OCI-LY3 (cell line): ENCODE data around the gene SLFN12.
A peak's percentile ranks its signal among the peaks of the same experiment; 100 is the strongest.
"Not testable (repeated sequence)": the region's sequence is repeated elsewhere in the genome, so short reads cannot be mapped to it uniquely, and the experiment has no call there.

Experiments
- H2AFZ ChIP-seq: fragments of 200-600, 300-600 bp; shearing (Covaris generic); 2 replicates; pipeline ENCODE4 v1.6.0; 2014; ENCODE audit warnings: antibody characterized with exemption, low read depth, low read length
- H3K27ac ChIP-seq: fragments of 200-600, 300-600 bp; sonication (generic); 2 replicates; pipeline ENCODE4 v1.5.1; 2014; ENCODE audit warnings: mild to moderate bottlenecking, low read length, moderate library complexity, mixed read lengths
- H3K27me3 ChIP-seq: fragments of 200-600, 300-600 bp; sonication (generic); 2 replicates; pipeline ENCODE4 v1.6.1; 2014; ENCODE audit warnings: low read depth, low read length, mixed read lengths
- H3K36me3 ChIP-seq: fragments of 200-600, 300-600 bp; sonication (generic); replicated peaks from 2 replicates; pipeline ENCODE3; 2014; ENCODE audit warnings: low read depth, low read length, mixed read lengths
- H3K4me1 ChIP-seq: fragments of 300-600, 200-600 bp; sonication (generic); 2 replicates; pipeline ENCODE4 v1.6.1; 2014; ENCODE audit warnings: low read length, mixed read lengths
- H3K4me2 ChIP-seq: fragments of 200-600, 300-600 bp; sonication (generic); 2 replicates; pipeline ENCODE4 v1.6.1; 2014; ENCODE audit warnings: low read length, mixed read lengths
- H3K4me3 ChIP-seq: fragments of 300-600, 200-600 bp; sonication (generic); 2 replicates; pipeline ENCODE4 v1.5.1; 2014; ENCODE audit warnings: antibody characterized with exemption, mild to moderate bottlenecking, low read length, moderate library complexity
- H3K79me2 ChIP-seq: fragments of 300-600, 200-600 bp; shearing (Covaris generic); 2 replicates; pipeline ENCODE4 v1.6.1; 2014; ENCODE audit warnings: mild to moderate bottlenecking, low read length, mixed read lengths
- H3K9ac ChIP-seq: fragments of 300-600, 200-600 bp; shearing (Covaris generic); 2 replicates; pipeline ENCODE4 v1.6.0; 2014; ENCODE audit warnings: mild to moderate bottlenecking, low read length, moderate library complexity
- H3K9me3 ChIP-seq: fragments of 200-600, 300-600 bp; shearing (Covaris generic); 2 replicates; pipeline ENCODE4 v1.6.1; 2014; ENCODE audit warnings: low read length, mixed read lengths; ENCODE audit not compliant: insufficient read depth
- H4K20me1 ChIP-seq: fragments of 200-600, 300-600 bp; sonication (generic); 2 replicates; pipeline ENCODE4 v1.6.1; 2016; ENCODE audit warnings: low read length, mixed read lengths; ENCODE audit not compliant: insufficient read depth
- CTCF ChIP-seq: fragments of 200-600, 300-600 bp; sonication (generic); IDR thresholded peaks from 2 replicates; pipeline ENCODE4 v1.5.1; 2014; ENCODE audit warnings: antibody characterized with exemption, low read length, low read depth
- EZH2phosphoT487 ChIP-seq: fragments of 200-600 bp; shearing (Covaris generic); IDR thresholded peaks from 2 replicates; pipeline ENCODE4 v1.6.1; 2018; ENCODE audit warnings: antibody characterized with exemption, mixed run types, low read depth

The SLFN12 gene

DNA sequence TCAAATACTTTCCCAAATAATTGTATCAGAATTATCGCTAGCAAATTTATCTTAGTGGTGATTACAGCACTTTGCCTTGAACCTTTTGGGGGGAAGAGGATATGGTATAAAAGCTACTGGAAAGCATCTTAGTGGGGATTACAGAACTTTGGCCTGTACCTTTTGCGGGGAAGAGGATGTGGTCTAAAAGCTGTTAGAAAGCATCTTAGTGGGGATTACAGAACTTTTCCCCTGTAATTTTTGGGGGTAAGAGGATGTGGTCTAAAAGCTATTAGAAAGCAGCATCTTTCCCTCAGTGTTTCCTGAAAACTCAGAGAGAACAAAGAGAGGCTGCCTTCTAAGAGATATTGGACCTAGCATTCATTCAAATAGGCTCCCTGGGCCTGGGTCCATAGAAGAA lies 4.1 kb downstream of the SLFN12 start:
- Histone ChIP-seq H3K4me2 (peak overlapping the region; percentile 19), H3K79me2 (no peaks in the 10 kb centered on the region), H3K9ac (no peak overlapping the region), H3K36me3 (no peaks in the 10 kb centered on the region), H3K27me3 (no peaks in the 10 kb centered on the region), H4K20me1 (no peaks in the 10 kb centered on the region), H3K27ac (no peak overlapping the region), H2AFZ (no peak overlapping the region), H3K9me3 (no peaks in the 10 kb centered on the region), H3K4me3 (no peak overlapping the region), H3K4me1 (peaks cover 15% of the 10 kb centered on the region)
- TF ChIP-seq EZH2phosphoT487 (no peak), CTCF (no peak)

- peaks cover 11% of the 10 kb centered on the region for H3K4me1 ChIP-seq
- no peaks in the 10 kb centered on the region for H3K79me2 ChIP-seq
- H3K4me2 ChIP-seq: no peak overlapping the region
- no peaks in the 10 kb centered on the region for H3K36me3 ChIP-seq
- TF ChIP-seq EZH2phosphoT487: no peak
- TF ChIP-seq CTCF: no peak
- H3K9me3 ChIP-seq: no peaks in the 10 kb centered on the region
- H3K27me3 ChIP-seq: no peaks in the 10 kb centered on the region
- H4K20me1 ChIP-seq: no peaks in the 10 kb centered on the region
- H3K9ac ChIP-seq: no peak overlapping the region
- H2AFZ ChIP-seq: no peak overlapping the region
- no peak overlapping the region for H3K27ac ChIP-seq
- H3K4me3 ChIP-seq: no peak overlapping the region
These were observed 8.5 kb downstream of the SLFN12 start for GRCh38 chr17:35423761-35424160.

DNA sequence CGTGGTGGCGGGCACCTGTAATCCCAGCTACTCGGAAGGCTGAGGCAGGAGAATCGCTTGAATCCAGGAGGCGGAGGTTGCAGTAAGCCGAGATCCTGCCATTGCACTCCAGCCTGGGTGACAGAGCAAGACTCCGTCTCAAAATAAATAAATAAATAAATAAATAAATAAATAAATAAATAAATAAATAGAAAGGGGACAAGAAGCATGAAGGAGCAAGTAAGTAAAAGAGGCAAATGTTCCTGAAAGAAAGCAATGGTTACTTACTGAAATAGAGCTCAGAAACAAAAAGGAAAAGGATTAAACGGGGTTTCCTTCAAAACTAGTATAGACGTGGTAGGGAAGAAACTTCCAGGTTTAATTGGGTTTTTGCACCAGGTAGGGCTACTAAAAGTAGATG lies 11.2 kb downstream of the SLFN12 start:
- not testable (repeated sequence) for H3K27ac ChIP-seq, H4K20me1 ChIP-seq

DNA sequence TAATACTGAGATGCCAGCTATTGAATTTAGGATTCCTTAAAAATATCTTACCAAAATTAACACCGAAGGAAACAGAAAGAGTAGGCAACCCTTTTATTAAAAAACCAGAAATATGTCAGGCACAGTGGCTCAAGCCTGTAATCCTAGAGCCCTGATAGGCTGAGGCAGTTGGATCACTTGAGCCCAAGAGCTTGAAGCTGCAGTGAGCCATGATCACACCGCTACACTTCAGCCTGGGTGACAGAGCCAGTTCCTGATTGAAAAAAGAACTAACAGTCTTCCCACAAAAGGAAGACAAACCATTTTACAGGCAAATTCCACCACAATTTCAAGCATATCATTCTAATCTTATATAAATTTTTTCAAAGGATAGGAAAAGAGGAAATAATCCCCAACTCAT lies 15.6 kb downstream of the SLFN12 start:
- peak overlapping the region; percentile 30 for H3K4me3 ChIP-seq
- no peak overlapping the region for H3K9ac ChIP-seq
- no peak for TF ChIP-seq CTCF
- no peak for TF ChIP-seq EZH2phosphoT487
- H3K4me1 ChIP-seq: peaks cover 23% of the 10 kb centered on the region
- H3K27ac ChIP-seq: peak overlapping the region; percentile 20
- H3K27me3 ChIP-seq: no peaks in the 10 kb centered on the region
- H3K4me2 ChIP-seq: peak overlapping the region; percentile 66
- H3K9me3 ChIP-seq: no peaks in the 10 kb centered on the region
- no peak overlapping the region; the same call in 1 of the 2 replicates for H2AFZ ChIP-seq
- no peaks in the 10 kb centered on the region for H3K36me3 ChIP-seq
- no peaks in the 10 kb centered on the region for H4K20me1 ChIP-seq
- H3K79me2 ChIP-seq: no peaks in the 10 kb centered on the region

More for the DNA sequence above, 11.2 kb downstream of the SLFN12 start:
- H3K4me1 ChIP-seq: peaks cover 13% of the 10 kb centered on the region
- not testable (repeated sequence) for H3K79me2 ChIP-seq, H3K27me3 ChIP-seq, H3K36me3 ChIP-seq, H3K4me3 ChIP-seq, H3K9me3 ChIP-seq, H2AFZ ChIP-seq, H3K4me2 ChIP-seq, H3K9ac ChIP-seq

DNA sequence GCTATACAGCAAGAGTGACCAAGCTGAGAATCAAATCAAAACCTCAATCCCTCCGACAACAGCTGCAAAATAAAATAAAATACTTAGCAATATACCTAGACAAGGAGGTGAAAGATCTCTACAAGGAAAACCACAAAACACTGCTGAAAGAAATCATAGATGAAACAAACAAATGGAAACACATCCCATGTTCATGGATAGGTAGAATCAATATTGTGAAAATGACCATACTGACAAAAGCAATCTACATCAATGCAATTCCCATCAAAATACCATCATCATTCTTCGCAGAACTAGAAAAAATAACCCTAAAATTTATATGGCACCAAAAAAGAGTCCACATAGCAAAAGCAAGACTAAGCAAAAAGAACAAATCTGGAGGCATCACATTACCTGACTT lies 17.6 kb downstream of the SLFN12 start:
- not testable (repeated sequence) for H3K9ac ChIP-seq, H3K79me2 ChIP-seq, H3K27ac ChIP-seq, H3K36me3 ChIP-seq, H3K4me3 ChIP-seq, H3K4me2 ChIP-seq, H3K27me3 ChIP-seq, H3K9me3 ChIP-seq, H4K20me1 ChIP-seq, H2AFZ ChIP-seq
- peaks cover 23% of the 10 kb centered on the region for H3K4me1 ChIP-seq
